Lower leg skin (tissue), 4 donors: ENCODE results near the gene TSPAN6. TPM values are rescaled to one million over a fixed set of nuclear protein-coding genes. Genes with fewer than 3 reads are reported as not detected.

ENCODE experiments used
- DNase-seq, 2 donors: peaks; one replicate each; pipeline ENCODE4 v3.0.0-alpha.2; 2019; ENCODE audit warnings: low spot score in 2 of 2
- H3K4me3 ChIP-seq: fragments of 200-600 bp; sonication (generic); 2 replicates; pipeline ENCODE4 v1.5.1; 2017; ENCODE audit warnings: mild to moderate bottlenecking, low read depth; ENCODE audit not compliant: poor library complexity, severe bottlenecking
- CTCF ChIP-seq, 3 donors: fragments of 450-650 bp; IDR thresholded peaks; one replicate each; pipeline ENCODE4 v1.5.1; 2016; ENCODE audit warnings: antibody characterized with exemption in 3 of 3, mild to moderate bottlenecking in 3 of 3, moderate library complexity in 2 of 3
- POLR2A ChIP-seq, 2 donors: fragments of 450-650 bp; IDR thresholded peaks; one replicate each; pipeline ENCODE4 v1.6.1; 2016 to 2017; ENCODE audit warnings: antibody characterized with exemption in 2 of 2, mild to moderate bottlenecking in 1 of 2, moderate library complexity in 1 of 2
- WGBS, 2 donors: methylation state at CpG; one replicate each; pipeline ENCODE4 v1.1.5; 2018; 5-methylcytosine and 5-hydroxymethylcytosine counted together
- intact Hi-C: fragments of 100-400 bp; cut with DNase I; formaldehyde crosslinking; loops from one replicate; pipeline ENCODE4 v1.15.0; 2023; ENCODE audit warnings: low total_unique reads
- total RNA-seq, 4 donors: library from RNA; depleted of rRNA; stranded (reverse); fragments of >200 nt; gene quantifications; one replicate each; pipeline ENCODE4 v1.1.0, GENCODE V29; 2016

The TSPAN6 gene
- total RNA-seq, 4 donors from 2014 or later: 8.2 to 20.1 (median 15.9) TPM

- 31 to 35% methylated on average over 1 to 2 of the region's 2 CpGs for WGBS, 2 donors
- intact Hi-C loops: loop anchor here (10.0 kb wide), 1 partner anchor 84 kb away; no protein-coding TSS in a partner anchor
- H3K4me3 ChIP-seq: no peak overlapping the region
- no peak for TF ChIP-seq POLR2A (IDR thresholded peaks at IDR 0.05)
- no peak for TF ChIP-seq CTCF (IDR thresholded peaks at IDR 0.05)
- no peak for DNase-seq
Observed at GRCh38 chrX:100680756-100681155, 44.1 kb upstream of the TSPAN6 start.

- TF ChIP-seq CTCF (IDR thresholded peaks at IDR 0.05): no peak
- TF ChIP-seq POLR2A (IDR thresholded peaks at IDR 0.05): no peak
- WGBS, 2 donors: 64 to 80% methylated on average over 5 of the region's 5 CpGs
- intact Hi-C loops: no loop called here
- no peak overlapping the region for H3K4me3 ChIP-seq
- DNase-seq: no peak
Observed at GRCh38 chrX:100677611-100678181, 41.1 kb upstream of the TSPAN6 start.

- intact Hi-C loops: no loop called here
- H3K4me3 ChIP-seq: no peak overlapping the region
- TF ChIP-seq CTCF (IDR thresholded peaks at IDR 0.05): no peak
- TF ChIP-seq POLR2A (IDR thresholded peaks at IDR 0.05): no peak
- 54 to 68% methylated on average over 2 of the region's 2 CpGs for WGBS, 2 donors
- DNase-seq: no peak
Observed at GRCh38 chrX:100674705-100675104, 38.1 kb upstream of the TSPAN6 start.

GRCh38 chrX:100673397-100673953 lies 36.9 kb upstream of the TSPAN6 start:
- DNase-seq: no peak
- H3K4me3 ChIP-seq: no peak overlapping the region
- 56 to 73% methylated on average over 3 of the region's 3 CpGs for WGBS, 2 donors
- intact Hi-C loops: no loop called here
- TF ChIP-seq POLR2A (IDR thresholded peaks at IDR 0.05): no peak
- TF ChIP-seq CTCF (IDR thresholded peaks at IDR 0.05): no peak

GRCh38 chrX:100672966-100673365 lies 36.4 kb upstream of the TSPAN6 start:
- H3K4me3 ChIP-seq: no peak overlapping the region
- 76 to 85% methylated on average over 3 of the region's 3 CpGs for WGBS, 2 donors
- no peak for TF ChIP-seq POLR2A (IDR thresholded peaks at IDR 0.05)
- TF ChIP-seq CTCF (IDR thresholded peaks at IDR 0.05): no peak
- DNase-seq: no peak
- intact Hi-C loops: no loop called here

- DNase-seq: no peak
- intact Hi-C loops: no loop called here
- 38 to 40% methylated on average over 2 of the region's 2 CpGs for WGBS, 2 donors
Observed at GRCh38 chrX:100663642-100664041, 27.0 kb upstream of the TSPAN6 start.

More at GRCh38 chrX:100663642-100664041, 27.0 kb upstream of the TSPAN6 start:
- no peak for TF ChIP-seq CTCF (IDR thresholded peaks at IDR 0.05)
- TF ChIP-seq POLR2A (IDR thresholded peaks at IDR 0.05): no peak
- H3K4me3 ChIP-seq: no peak overlapping the region
